ENCODE results near the gene ACTR3C.

- TF ChIP-seq EZH2phosphoT487 (IDR thresholded peaks at IDR 0.05) (no peak), CTCF (IDR thresholded peaks at IDR 0.05) (no peak)
Measured at GRCh38 chr7:150369748-150370501, 46.6 kb upstream of the ACTR3C start.
